GM12874 (cell line): ENCODE data around the gene TBRG4.

Experiments
- TF ChIP-seq, protein P1 (sequence below): IDR thresholded peaks from 2 replicates; pipeline ENCODE4 v1.5.1; 2011; ENCODE audit warnings: low read depth, mild to moderate bottlenecking, control low read depth, low read length, moderate library complexity; ENCODE audit not compliant: insufficient read depth

TBRG4 gene

DNA sequence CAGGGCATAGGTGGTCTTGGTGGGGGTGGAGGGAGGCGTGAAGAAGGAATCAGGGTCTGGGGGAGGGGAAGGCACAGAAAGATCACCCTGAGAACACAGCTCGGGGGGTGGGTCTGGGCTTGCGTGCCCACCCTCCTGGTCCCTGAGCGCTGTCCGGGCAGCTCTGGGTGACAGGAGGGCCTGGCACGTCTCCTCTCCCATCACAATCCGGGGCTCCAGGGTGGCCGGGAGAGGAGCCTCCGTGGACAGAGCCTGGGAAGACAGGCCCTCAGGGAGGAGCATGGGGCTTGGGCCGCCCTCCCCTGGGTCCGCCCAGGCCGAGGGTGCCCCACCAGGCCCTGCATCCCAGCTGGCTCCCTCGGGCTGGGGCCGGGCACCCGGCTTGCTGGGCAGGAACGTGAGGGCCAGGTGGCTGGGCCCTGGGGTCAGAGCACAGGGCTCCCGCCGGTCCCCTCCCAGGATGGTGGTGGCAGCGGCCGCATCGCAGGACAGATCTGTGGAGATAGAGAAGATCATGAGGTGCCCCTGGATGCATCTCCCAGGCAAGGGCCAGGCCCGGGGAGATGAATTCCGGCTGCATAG, 25.8 kb downstream of the TBRG4 start:
- TF ChIP-seq, protein P1, sequence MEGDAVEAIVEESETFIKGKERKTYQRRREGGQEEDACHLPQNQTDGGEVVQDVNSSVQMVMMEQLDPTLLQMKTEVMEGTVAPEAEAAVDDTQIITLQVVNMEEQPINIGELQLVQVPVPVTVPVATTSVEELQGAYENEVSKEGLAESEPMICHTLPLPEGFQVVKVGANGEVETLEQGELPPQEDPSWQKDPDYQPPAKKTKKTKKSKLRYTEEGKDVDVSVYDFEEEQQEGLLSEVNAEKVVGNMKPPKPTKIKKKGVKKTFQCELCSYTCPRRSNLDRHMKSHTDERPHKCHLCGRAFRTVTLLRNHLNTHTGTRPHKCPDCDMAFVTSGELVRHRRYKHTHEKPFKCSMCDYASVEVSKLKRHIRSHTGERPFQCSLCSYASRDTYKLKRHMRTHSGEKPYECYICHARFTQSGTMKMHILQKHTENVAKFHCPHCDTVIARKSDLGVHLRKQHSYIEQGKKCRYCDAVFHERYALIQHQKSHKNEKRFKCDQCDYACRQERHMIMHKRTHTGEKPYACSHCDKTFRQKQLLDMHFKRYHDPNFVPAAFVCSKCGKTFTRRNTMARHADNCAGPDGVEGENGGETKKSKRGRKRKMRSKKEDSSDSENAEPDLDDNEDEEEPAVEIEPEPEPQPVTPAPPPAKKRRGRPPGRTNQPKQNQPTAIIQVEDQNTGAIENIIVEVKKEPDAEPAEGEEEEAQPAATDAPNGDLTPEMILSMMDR = no peak

DNA sequence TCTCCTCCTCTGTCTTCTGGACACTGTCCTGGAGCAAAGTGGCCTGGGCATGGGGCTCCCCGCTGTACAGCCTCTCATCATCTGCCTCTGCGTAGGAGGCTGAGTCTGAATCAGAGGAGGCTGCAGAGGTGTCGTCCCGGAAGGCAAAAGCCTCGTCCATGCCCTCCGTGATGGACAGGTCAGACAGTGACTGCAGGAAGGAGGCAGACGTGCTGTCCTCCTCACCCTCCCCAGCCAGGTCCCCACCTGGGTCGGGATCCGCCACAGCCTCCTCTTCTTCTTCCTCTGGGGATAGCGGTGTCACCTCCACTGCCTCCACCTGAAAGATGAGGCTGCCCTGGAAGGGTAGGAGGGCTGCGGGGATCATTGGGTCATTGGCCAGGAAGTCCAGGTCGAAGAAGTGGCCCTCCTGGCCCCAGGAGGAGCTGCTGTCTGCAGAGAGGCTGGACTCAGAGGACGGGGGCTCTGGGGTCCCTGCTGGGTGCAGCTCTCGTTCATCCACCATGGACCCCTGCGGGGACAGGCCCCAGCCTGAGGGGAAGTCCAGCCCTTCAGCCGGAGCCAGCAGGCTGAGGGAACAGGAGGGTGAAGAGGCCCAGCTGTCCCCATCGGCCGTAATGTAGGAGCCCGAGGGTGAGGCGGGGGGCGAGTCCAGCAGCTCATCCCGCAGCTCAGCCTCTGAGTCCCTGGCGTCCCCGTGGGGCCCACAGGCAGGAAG, 26.4 kb downstream of the TBRG4 start:
- TF ChIP-seq, protein P1 = no peak

DNA sequence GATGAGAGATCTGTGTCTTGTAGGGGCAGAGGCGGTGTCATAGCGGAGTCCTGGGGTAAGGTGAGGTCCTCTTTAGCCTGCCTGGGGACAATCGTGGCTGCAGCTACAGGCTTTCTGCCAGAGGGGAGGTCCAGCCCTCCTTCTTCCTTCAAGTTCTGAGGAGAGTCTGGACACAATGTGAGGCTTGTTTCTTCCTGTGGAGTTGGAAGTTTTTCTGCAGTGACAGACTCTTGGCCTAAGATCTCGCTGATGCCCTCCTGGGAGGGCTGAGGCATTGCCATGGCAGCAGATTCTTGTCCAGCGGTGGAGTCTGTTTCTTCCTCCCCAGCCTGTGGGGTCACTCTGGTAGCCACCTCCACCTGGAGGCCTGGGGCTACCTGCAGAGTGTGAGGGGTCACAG, 27.2 kb downstream of the TBRG4 start:
- TF ChIP-seq, protein P1 = no peak

DNA sequence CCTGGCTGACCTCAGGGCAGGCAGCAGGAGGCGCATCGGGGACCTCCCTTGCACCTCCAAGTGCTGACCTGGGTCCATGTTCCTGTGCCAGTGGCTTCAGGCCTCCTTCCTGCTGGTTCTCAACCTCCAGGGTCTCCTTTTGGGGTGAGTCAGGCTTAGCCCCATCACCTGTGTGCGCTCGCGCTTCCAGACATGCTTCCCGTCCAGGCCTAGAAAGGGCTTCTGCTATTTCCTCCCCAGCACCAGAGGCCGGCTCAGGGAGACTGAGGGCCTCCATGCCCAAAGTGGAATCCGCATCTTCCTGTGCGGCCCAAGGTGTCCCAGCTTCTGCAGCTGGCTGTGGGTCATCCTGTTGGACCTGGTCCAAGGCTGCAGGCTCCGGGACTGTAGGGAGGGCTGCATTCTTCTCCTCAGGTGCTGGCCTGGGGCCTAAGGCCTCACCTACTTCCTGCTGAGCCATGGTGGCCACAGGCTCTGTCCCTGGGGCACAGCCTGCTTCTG, 28.6 kb downstream of the TBRG4 start:
- TF ChIP-seq, protein P1 = no peak

DNA sequence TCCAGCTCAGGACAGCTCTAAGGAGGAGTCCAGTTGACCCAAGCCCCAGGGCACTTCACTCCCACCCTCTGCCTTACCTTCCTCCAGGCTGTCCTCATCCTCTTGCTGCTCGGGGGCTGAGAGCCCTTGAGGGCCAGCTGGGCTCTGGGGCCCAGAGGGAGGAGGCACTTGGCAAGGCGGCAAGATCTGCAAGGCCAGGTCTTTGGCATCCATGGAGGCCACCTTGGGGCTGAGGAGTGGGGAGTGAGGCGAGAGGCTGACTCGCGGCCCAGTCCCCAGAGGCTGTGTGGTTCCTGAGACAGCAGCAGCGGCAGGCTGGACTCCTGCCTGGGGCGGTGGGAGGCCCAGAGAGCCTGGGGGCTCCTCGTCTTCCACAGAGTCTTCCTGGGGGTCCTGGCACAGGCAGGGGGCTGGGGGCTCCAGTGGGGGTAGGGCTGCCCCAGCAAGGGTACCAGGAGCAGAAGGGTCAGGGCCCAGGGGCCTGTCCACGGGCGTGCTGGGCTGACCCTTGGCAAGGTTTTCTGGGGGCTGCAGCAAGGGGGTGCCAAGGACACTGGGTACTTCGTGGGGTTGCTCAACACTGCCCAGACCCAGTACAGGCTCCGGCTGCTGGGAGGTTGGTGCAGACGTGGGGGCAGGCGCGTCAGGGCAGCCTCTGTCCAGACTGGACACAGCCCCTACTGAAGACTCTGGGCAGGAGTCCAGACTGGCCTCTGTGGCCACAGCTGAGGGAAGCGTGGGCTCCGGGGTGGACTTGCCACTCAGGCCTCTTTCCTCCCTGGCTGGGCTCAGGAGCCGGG, 29.3 kb downstream of the TBRG4 start:
- TF ChIP-seq, protein P1 = no peak

DNA sequence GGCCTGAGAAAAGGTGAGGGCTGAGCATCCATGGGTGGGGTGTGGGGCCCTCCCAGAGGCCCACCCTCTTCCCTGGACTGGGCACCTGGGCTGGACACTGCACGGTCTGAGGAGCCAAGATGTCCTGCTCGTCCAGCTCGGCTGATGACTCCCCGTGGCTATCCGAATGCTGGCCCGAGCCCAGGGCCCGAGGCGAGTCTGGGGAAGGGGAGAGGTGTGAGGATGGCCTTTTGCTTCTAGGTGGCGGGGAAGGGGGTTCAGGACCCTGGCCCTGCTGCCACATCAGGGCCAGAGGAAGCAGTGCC, 29.9 kb downstream of the TBRG4 start:
- TF ChIP-seq, protein P1 = no peak

DNA sequence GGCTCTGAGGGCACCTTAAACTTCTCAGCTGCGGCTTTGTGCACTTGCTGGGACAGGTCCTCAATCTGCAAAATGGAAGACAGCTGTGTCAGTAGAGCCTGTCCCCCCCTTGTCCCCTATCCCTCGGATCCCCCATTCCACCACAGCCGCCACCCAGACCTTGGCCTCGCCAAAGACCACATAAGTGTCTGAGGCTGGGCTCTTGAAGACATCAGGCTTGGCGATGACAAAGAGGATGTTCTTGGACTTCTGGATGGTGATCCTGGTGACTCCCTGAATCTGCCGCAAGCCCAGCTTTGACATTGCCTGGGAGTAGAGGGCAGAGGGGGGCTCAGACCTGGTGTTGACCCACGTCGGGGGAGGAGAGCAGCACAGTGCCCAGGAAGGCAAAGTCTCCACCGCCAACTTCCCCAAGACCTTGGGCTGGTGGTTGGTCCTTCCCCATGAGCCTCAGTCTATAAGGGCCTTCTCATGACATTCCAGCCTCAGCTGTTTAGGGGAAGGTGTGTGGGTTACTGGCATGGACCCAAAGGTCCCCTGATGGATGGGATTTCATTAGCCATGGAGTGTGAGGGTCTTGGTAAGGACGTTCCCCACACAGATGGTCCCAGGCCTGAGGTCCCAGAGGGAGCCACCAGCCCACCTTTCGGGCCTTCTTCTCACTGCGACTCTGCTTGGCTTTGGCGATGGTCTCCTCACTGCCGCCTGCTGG, 30.4 kb downstream of the TBRG4 start:
- TF ChIP-seq, protein P1 = no peak
